Right lobe of liver (tissue), 6 donors: ENCODE measurements around the gene DARS2. TPM values are rescaled to one million over a fixed set of nuclear protein-coding genes. Genes with fewer than 3 reads are reported as not detected.

ENCODE experiments used
- ATAC-seq, 4 donors: fragments of 200-7000 bp; cut with Tn5 transposase; one replicate each; pipeline ENCODE4 v1.9.1; 2020; ENCODE audit warnings: mild to moderate bottlenecking in 4 of 4, moderate library complexity in 4 of 4
- DNase-seq, 3 donors: peaks; one replicate each; pipeline ENCODE4 v3.0.0-alpha.2; 2020
- H3K27ac ChIP-seq, 3 donors: fragments of 200-600 bp; one replicate each; pipeline ENCODE4 v1.8.0; 2022
- H3K27me3 ChIP-seq, 2 donors: fragments of 200-600 bp; one replicate each; pipeline ENCODE4 v1.8.0; 2022
- H3K36me3 ChIP-seq, 4 donors: fragments of 200-600 bp; sonication (generic) in 1 of 4; one replicate each; pipeline versions ENCODE4 v1.5.1 to v1.8.0; 2017 to 2022; ENCODE audit warnings: control low read depth in 1 of 4
- H3K4me1 ChIP-seq, 4 donors: fragments of 200-600 bp; sonication (generic) in 1 of 4; one replicate each; pipeline versions ENCODE4 v1.5.1 to v1.8.0; 2017 to 2022; ENCODE audit warnings: control low read depth in 1 of 4
- H3K4me3 ChIP-seq, 3 donors: fragments of 200-600 bp; one replicate each; pipeline ENCODE4 v1.8.0; 2022
- H3K9me3 ChIP-seq, 4 donors: fragments of 200-600 bp; sonication (generic) in 1 of 4; one replicate each; pipeline versions ENCODE4 v1.5.1 to v1.8.0; 2017 to 2022; ENCODE audit warnings: control low read depth in 1 of 4
- CTCF ChIP-seq, 4 donors: fragments of 200-600 bp in 3 of 4; fragments of 450-650 bp in 1 of 4; IDR thresholded peaks; one replicate each; pipeline versions ENCODE4 v1.5.1 to v1.8.0; 2016 to 2022; ENCODE audit warnings: antibody characterized with exemption in 4 of 4, mild to moderate bottlenecking in 2 of 4
- POLR2A ChIP-seq: fragments of 450-650 bp; IDR thresholded peaks from one replicate; pipeline ENCODE4 v1.6.1; 2017; ENCODE audit warnings: antibody characterized with exemption, mild to moderate bottlenecking
- WGBS: methylation state at CpG from one replicate; pipeline ENCODE4 v1.1.6; 2018; ENCODE audit warnings: low coverage, low lambda C conversion rate; ENCODE audit not compliant: insufficient coverage; ENCODE audit errors: missing lambda C conversion rate; 5-methylcytosine and 5-hydroxymethylcytosine counted together
- intact Hi-C, 2 donors: fragments of 100-400 bp; cut with DNase I; formaldehyde crosslinking; loops; one replicate each; pipeline versions ENCODE4 v1.11.2 to v1.14.1; 2022
- total RNA-seq, 6 experiments: library from RNA; depleted of rRNA in 2 of 6; stranded (reverse); fragments of >200 nt in 2 of 6; fragmentation: NEBNext Ultra II Directional in 3 of 6; extraction: Animal tissue kit (Norgen Biotek cat#: 25700) in 3 of 6; gene quantifications; one replicate each; pipeline versions ENCODE4 v1.1.0 to v1.2.4, GENCODE V29; 2016 to 2023
- donor health status: DM: no; HTN: yes; CAD: no.
- donor health status: DM: no; HTN: no; CAD: no.
- donor health status: DM: no; HTN: no; CAD: no.
- donor health status: DM: no; HTN: yes; CAD: no.
- donor health status: DM: no; HTN: yes; CAD: no.

The DARS2 gene
- total RNA-seq, 6 experiments from 2014 or later, result 10.0 to 14.6 (median 13.4) TPM

- no peaks in the 10 kb centered on the region for H3K27me3 ChIP-seq
- peak overlapping the region; percentile 72 to 90 (median 79) for H3K4me3 ChIP-seq
- peak overlapping the region; percentile 91 to 99 (median 95) for H3K27ac ChIP-seq
- peaks cover 4 to 28% (median 18%) of the 10 kb centered on the region in 4 donors for H3K36me3 ChIP-seq
- DNase-seq (no peak), ATAC-seq (no peak)
- intact Hi-C loops, result no loop called here
- TF ChIP-seq POLR2A (no peak), CTCF (IDR thresholded peaks at IDR 0.05) (no peak)
- WGBS, result 2% methylated on average over 5 of the region's 5 CpGs
- H3K4me1 ChIP-seq, result peaks cover 0 to 32% (median 12%) of the 10 kb centered on the region in 4 donors
- no peaks in the 10 kb centered on the region for H3K9me3 ChIP-seq
Measured at GRCh38 chr1:173869021-173869359, 44.5 kb downstream of the DARS2 start.

GRCh38 chr1:173870252-173871075, 46.0 kb downstream of the DARS2 start:
- WGBS, result 43% methylated on average over 10 of the region's 15 CpGs
- H3K27me3 ChIP-seq, result no peaks in the 10 kb centered on the region
- DNase-seq (no peak), ATAC-seq (no peak)
- peaks cover 0 to 27% (median 10%) of the 10 kb centered on the region in 4 donors for H3K4me1 ChIP-seq
- H3K9me3 ChIP-seq, result no peaks in the 10 kb centered on the region
- H3K4me3 ChIP-seq, result no peak overlapping the region
- no peak overlapping the region for H3K27ac ChIP-seq
- intact Hi-C loops, result no loop called here
- peaks cover 0 to 14% (median 6%) of the 10 kb centered on the region in 4 donors for H3K36me3 ChIP-seq
- no peak for TF ChIP-seq CTCF (IDR thresholded peaks at IDR 0.05)
- TF ChIP-seq POLR2A, result no peak

- intact Hi-C loops, result no loop called here
- DNase-seq, result no peak
- Histone ChIP-seq H3K36me3 (peaks cover 0 to 7% (median under 1%) of the 10 kb centered on the region in 4 donors), H3K4me3 (no peak overlapping the region), H3K27me3 (no peaks in the 10 kb centered on the region), H3K9me3 (no peaks in the 10 kb centered on the region), H3K27ac (no peak overlapping the region), H3K4me1 (peaks cover 0 to 20% (median 7%) of the 10 kb centered on the region in 4 donors)
- TF ChIP-seq CTCF (IDR thresholded peaks at IDR 0.05) (no peak), POLR2A (no peak)
- WGBS, result 82% methylated on average over 4 of the region's 5 CpGs
- ATAC-seq, result no peak
Measured at GRCh38 chr1:173871091-173871490, 46.6 kb downstream of the DARS2 start.

- DNase-seq (no peak), ATAC-seq (no peak)
- Histone ChIP-seq H3K4me3 (no peak overlapping the region), H3K27me3 (no peaks in the 10 kb centered on the region), H3K36me3 (peaks cover 0 to 3% (median 0%) of the 10 kb centered on the region in 4 donors), H3K9me3 (no peaks in the 10 kb centered on the region), H3K27ac (no peak overlapping the region), H3K4me1 (peaks cover 0 to 16% (median 5%) of the 10 kb centered on the region in 4 donors)
- intact Hi-C loops, result no loop called here
- 69% methylated on average over 2 of the region's 2 CpGs for WGBS
- no peak for TF ChIP-seq CTCF (IDR thresholded peaks at IDR 0.05)
- TF ChIP-seq POLR2A, result no peak
Measured at GRCh38 chr1:173871500-173871899, 47.0 kb downstream of the DARS2 start.
